C1 segment of cervical spinal cord (tissue), 14 donors: ENCODE measurements around the gene TMEM250.
"Not testable (repeated sequence)": the region's sequence is repeated elsewhere in the genome, so short reads cannot be mapped to it uniquely, and the experiment has no call there.

Source experiments
- DNase-seq, 14 donors: peaks; one replicate each; lab custom pipeline; 2025; lab: John Stamatoyannopoulos, UW

TMEM250 gene

GRCh38 chr9:136118320-136119060 is at the start of gene TMEM250:
Gene TMEM250, minus strand, starts transcription at chr9:136118875. Its CDS starts 1,975 bp downstream, at chr9:136116900.
- DNase-seq = peak; percentile 69 to 96 (median 88)

DNA sequence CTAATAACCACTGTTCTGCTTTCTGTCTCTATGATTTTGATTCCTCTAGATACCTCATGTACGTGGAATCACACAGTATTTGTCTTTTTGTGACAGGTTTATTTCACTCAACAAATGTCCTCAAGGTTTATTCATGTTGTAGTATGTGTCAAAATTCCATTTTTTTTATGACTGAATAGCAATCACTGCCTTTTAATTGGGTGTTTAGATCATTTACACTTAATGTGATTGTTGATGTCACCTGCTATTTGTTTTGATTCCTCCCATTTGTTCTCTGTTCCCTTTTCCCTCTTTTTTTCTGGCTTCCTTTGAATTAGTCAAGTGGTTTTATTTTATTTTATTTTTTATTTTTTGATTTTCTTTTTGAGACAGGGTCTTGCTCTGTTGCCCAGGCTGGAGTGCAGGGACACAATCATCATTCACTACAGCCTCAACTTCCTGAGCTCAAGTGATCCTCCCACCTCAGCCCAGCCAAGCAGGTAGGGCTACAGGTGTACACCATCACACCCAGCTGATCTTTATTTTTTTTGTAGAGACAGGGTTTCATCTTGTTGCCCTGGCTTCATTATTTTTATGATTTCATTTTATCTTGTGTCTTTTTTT is 44.7 kb upstream of the TMEM250 start:
- DNase-seq = no peak

GRCh38 chr9:136160995-136161610 is 42.4 kb upstream of the TMEM250 start:
- no peak for DNase-seq

GRCh38 chr9:136160381-136160841 is 41.7 kb upstream of the TMEM250 start:
- no peak for DNase-seq

DNA sequence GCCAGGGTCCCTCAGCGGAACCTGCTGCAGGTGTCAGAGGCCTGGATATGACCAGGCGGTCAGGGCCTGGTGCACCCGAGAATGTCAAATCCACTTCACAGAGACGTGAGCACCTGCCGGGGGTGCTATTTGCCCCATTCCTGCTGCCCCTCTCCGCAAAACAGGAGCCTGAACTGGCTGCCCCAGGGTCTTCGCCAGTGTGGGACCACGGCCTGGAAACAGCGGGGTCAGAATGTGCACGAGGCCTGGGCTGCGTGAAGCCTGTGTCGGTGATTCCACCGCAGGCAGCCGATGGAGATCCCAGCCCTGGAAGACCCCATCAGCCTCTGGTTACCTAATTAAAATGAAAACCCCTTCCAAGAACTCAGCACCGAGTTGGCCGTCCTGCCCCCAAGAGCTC is 41.2 kb upstream of the TMEM250 start:
- DNase-seq = no peak

- no peak for DNase-seq
Observed at GRCh38 chr9:136157477-136158265, 39.0 kb upstream of the TMEM250 start.

DNA sequence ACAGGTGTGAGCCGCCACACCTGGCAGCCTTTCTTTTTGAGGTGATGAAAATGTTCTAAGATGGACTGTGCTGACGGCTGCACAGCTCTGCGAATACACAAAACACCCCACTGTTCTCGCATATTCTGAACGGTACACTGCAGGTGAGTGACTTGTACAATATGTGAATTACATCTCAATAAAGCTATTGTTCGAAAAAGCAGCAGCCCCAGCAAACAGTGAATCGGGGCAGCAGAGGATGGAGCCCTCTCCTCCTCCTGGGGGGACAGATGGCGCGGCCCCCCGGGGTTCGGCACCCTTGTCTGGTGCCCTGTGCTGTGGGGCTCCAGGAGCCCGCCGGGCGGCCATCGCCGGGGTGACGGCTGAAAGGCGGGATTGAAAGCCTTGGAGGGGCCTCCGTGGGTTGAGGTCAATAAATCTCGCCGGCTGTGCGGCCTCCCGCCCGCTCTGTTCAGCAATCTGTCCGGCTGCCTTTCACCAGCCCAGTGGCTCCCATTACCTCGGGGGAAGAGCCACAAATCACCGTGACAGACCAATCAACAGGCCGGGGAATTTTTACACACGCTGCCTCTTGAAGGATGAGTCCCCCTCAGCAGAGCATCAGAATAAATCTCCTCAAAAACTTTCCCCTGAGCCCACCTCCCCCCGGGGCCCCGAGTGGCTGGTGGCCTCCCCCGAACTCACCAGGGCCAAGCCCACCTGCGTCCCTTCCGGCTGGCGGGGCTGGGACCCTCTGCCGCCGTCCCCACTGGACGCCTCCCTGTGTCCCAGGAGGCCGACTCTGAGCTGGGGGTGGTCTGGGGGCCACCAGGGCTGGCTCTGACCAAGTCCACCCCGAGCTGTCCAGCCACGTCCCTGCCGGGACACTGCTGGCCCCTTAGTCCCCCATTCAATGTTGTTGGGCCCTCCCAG is 37.8 kb upstream of the TMEM250 start:
- no peak for DNase-seq

DNA sequence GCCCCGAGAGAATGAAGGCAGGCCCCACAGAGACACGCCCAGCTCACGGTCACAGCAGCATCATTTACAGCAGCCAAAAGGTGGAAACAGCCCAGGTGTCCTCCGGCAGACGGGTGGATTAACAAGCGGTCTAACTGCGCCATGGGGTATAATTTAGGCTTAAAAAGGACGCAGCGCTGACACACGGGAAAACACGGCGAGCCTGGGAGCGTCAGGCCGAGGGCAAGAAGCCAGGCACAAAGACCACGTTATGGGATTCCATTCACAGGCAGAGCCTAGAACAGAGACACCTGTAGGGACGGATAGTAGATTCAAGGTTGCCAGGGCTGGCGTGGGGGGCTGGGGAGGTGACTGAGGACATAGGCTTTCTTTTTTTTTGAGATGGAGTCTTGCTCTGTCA is 36.9 kb upstream of the TMEM250 start:
- DNase-seq = no peak

GRCh38 chr9:136154943-136155342 is 36.3 kb upstream of the TMEM250 start:
- DNase-seq = no peak

DNA sequence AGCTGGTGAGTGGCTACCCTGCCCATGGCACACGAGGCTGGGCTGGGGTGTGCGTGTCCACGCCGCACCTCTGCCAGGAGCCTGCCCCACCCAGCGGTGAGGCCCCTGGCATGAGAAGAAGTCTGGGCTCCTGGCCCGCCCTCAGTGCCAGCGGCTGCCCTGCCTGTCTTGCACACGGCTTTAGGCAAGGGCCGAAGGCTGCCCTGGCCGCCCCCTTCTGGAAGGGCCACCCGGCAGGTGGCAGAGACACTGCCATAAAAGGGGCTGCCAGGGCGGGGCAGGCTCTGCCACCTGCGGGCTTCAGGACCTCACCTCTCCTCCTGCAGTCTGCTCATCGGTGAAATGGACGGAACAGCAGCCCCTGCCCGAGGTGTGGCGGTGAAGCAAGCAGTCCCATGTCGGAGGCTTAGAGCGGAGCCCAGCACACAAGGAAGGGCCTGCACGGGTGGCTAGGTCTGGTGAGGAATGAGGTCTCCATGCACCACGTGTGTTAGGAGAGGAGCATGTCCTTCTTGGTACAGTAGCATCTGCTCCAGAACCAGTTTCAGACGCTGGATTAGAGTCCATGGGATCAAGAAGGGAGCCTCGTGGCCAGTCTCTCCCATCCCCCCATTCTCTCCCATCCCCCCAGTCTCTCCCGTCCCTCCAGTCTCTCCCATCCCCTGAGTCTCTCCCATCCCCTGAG is 34.8 kb upstream of the TMEM250 start:
- DNase-seq = no peak

DNA sequence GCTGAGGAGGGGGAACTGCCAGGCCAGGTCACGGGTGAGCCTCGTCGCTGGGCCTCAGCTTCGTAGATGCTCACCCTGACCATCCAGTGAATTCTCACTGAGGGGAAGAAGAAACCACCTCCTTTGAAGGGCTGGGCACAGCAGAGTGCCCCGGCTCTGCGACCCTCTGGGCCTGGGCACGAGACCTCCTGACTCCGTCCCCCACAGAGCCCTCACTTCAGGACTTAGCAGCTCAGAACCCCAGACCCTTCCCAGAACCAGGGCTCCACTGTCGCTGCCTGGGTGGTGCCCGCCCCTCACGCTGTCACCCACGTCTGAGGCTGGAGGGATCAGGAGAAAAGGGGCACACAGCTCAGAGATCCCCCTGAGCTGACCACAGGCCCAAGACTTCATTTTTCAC is 34.3 kb upstream of the TMEM250 start:
- DNase-seq = no peak

- no peak for DNase-seq
Observed at GRCh38 chr9:136152543-136152866, 33.8 kb upstream of the TMEM250 start.

GRCh38 chr9:136151848-136152542 is 33.3 kb upstream of the TMEM250 start:
- no peak for DNase-seq

GRCh38 chr9:136151214-136151804 is 32.6 kb upstream of the TMEM250 start:
- no peak for DNase-seq

- not testable (repeated sequence) for DNase-seq
Observed at GRCh38 chr9:136150664-136151213, 32.1 kb upstream of the TMEM250 start.

- no peak for DNase-seq
Observed at GRCh38 chr9:136149853-136150252, 31.2 kb upstream of the TMEM250 start.

GRCh38 chr9:136149337-136149736 is 30.7 kb upstream of the TMEM250 start:
- no peak for DNase-seq

DNA sequence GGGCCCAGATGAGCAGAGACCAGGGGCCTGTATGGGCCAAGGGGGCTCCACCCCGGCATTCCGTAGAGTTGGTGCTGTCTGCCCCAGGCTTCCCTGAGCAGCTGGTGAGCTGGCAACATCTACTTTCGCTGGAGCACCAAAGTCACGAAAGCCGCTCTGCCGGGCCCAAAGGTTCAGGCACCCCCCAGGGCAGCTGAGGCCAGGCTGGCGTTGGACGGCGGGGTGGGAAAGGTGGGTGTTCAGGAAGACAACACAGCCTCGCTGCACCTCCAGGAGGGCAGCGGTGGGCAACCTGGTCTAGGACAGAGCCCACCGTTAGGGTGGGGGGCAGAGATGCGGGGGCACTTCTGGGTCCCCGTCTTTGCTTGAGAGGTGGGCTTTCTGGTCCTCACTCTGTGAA is 30.1 kb upstream of the TMEM250 start:
- DNase-seq = no peak
